ENCODE measurements around the gene KCNE1.
"Not testable (repeated sequence)": the region's sequence is repeated elsewhere in the genome, so short reads cannot be mapped to it uniquely, and the experiment has no call there.

The KCNE1 gene

DNA sequence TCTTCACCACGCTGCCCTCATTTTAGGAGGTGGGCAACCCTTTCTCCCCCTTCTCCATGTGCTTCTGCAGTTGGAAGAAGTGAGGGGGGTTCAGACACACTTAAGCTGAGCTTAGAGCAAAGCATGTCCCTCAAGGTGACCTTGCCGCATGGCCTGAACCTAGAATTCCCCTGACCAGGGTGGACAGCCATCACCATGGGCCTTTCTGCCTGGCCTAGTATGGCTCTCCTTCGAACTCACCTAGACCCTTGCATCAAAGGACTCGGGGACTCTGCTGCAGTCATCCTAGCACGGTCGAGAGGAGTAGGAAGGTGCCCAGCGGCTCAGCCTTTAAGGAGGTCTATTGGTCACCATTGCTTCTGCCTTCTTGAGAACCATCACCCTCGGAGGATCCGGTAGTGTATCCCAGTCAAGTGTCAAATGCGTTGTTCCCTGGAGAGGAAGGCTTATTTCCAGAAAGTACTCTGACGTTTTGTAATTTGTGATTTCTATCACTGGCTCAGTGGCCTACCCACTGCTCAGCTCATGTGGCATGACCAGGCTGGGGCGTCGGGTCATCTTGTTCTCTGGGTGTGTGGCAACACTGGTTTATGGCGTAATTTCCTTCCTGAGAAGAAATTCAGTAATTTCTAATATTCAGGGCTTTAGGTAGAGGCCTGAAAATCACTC lies at the start of gene KCNE1:
KCNE1 (minus strand) TSS at position 424 of the 669 bp plus-strand sequence. CDS start 62,576 bp downstream, outside the sequence.
- DNase-seq: no peak

- no peak for DNase-seq
Observed at GRCh38 chr21:34561806-34562205, 49.8 kb upstream of the KCNE1 start.

- no peak for DNase-seq
Observed at GRCh38 chr21:34560609-34561008, 48.6 kb upstream of the KCNE1 start.

GRCh38 chr21:34560021-34560420 lies 48.0 kb upstream of the KCNE1 start:
- no peak for DNase-seq

- DNase-seq: no peak
Observed at GRCh38 chr21:34559089-34559631, 47.1 kb upstream of the KCNE1 start.

DNA sequence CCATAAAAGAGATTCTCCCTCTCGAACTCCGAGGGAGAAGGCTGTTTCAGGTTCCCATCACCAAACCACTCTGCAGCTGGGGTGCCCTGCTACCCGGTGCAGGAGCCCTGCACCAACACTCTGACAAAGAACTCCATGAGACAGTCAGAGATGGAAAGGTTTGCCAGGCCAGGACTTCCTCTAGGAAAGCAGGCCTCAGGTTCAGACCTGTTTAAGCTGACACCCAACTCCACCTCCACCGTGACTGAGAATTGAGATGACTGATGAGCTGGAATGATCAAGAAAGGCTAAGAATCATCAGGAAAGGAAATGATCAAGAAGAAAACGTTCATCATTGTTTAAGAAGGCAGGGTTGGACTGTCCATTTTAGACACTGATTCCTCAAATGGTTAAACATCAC lies 46.2 kb upstream of the KCNE1 start:
- no peak for DNase-seq

- no peak for DNase-seq
Observed at GRCh38 chr21:34557261-34557660, 45.3 kb upstream of the KCNE1 start.

GRCh38 chr21:34554670-34555069 lies 42.7 kb upstream of the KCNE1 start:
- DNase-seq: not testable (repeated sequence)

- no peak for DNase-seq
Observed at GRCh38 chr21:34554227-34554626, 42.2 kb upstream of the KCNE1 start.

- DNase-seq: no peak
Observed at GRCh38 chr21:34553151-34553952, 41.3 kb upstream of the KCNE1 start.

- DNase-seq: no peak
Observed at GRCh38 chr21:34552360-34553098, 40.5 kb upstream of the KCNE1 start.

DNA sequence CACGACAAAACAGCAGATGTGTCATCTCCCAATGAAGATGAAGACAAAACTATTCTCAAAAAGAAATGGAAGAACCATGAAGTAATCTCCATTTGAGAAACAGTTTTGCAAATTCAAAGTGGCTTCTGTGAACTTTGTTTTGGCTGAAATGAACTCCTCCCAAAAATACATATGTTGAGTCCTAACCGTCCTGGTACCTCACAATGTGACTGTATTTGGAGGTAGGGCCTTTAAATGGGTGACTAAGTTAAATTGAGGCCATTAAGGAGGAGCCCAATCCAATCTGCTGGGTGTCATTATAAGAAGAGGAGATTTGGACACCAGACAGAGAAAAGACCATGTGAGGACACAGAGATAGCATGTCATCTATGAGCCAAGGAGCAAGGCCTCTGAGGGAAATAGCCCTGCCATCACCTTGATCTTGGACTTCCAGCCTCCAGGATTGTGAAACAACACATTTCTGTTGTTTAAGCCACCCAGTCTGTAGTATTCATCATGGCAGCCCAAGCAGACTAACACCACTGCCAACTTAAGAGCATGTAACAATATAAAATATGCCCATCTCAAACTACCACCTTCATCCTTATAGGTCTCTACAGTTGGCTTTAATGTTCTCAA lies 38.3 kb upstream of the KCNE1 start:
- no peak for DNase-seq

GRCh38 chr21:34548781-34549376 lies 36.9 kb upstream of the KCNE1 start:
- no peak for DNase-seq

- DNase-seq: no peak
Observed at GRCh38 chr21:34546542-34546941, 34.5 kb upstream of the KCNE1 start.

- DNase-seq: no peak
Observed at GRCh38 chr21:34545079-34545884, 33.3 kb upstream of the KCNE1 start.

GRCh38 chr21:34544032-34544496 lies 32.1 kb upstream of the KCNE1 start:
- DNase-seq: no peak

DNA sequence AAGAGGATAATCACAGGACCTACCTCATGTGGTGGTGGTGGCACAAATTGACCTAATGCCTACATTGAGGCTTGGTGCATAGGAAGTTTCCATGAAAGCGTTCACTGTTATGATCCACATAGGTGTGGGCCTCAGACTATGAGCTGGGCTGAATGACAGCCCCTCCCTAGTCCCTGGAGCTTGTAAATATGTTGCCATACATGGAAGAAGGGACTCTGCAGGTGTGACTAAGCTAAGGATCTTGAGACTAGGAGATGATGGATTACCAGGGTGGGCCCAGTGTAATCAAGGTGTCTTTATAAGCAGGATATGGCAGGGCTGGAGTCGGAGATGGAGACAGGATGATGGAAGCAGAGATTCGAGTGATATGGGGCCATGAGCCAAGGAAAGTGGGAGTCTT lies 31.0 kb upstream of the KCNE1 start:
- DNase-seq: no peak

DNA sequence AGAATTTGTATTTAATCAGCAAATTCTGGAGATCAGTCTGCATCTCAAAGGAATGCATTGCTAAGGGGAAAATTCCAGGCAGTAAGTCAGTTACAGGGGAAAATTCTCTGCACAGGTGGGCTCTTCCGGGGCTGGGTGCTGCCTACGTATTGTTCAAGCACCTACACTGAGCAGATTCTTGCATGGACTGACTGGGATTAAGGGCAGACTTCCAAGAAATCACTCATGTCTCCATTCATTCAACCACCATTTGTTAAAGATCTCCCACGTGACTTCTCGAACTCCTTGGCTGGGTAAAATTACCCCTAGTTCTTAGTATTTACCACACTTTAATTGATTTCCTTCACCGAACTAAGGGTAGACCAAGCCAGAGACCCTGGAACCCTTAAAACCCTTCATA lies 28.2 kb upstream of the KCNE1 start:
- DNase-seq: no peak

DNA sequence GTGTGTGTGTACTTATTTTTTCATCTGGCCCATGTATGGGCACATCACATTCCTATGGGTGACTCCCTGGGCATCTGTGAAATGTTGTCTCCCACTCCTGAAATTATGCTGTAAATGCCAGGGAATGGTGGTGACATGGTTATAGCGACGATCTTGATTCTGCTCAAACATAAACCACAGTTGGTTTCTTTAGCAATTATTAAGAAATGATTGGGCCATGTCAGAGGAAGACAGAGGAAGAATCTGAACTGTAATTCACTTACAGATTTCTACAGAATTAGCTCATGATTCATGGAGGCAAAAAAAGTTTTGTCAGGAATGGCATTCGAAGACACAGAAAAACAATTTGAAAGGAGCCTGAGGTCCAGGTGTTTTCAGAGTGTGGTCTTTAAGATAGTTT lies 25.8 kb upstream of the KCNE1 start:
- DNase-seq: no peak

GRCh38 chr21:34536820-34537219 lies 24.8 kb upstream of the KCNE1 start:
- DNase-seq: no peak

GRCh38 chr21:34536311-34536710 lies 24.3 kb upstream of the KCNE1 start:
- DNase-seq: no peak

- DNase-seq: no peak
Observed at GRCh38 chr21:34535886-34536285, 23.9 kb upstream of the KCNE1 start.

All from NCI-H1930 (cell line).